A172 (cell line): Measurements from ENCODE around the gene EDC3. TPM values are rescaled to one million over a fixed set of nuclear protein-coding genes. Genes with fewer than 3 reads are reported as not detected.

ENCODE experiments used
- DNase-seq: peaks from one replicate; pipeline ENCODE4 v3.0.0-alpha.2; 2015; ENCODE audit warnings: low spot score
- total RNA-seq: library from RNA; depleted of rRNA; stranded (reverse); fragments of >200 nt; shearing (Covaris generic); gene quantifications from 2 replicates; pipeline ENCODE4 v1.2.3, GENCODE V29; 2014

Gene EDC3
- total RNA-seq, 1 experiment from 2014 or later = 5.8 TPM

GRCh38 chr15:74626336-74626735 is 69.5 kb downstream of the EDC3 start:
- DNase-seq = no peak

- no peak for DNase-seq
Observed at GRCh38 chr15:74625693-74626092, 70.1 kb downstream of the EDC3 start.

- no peak for DNase-seq
Observed at GRCh38 chr15:74624020-74624602, 71.7 kb downstream of the EDC3 start.

- DNase-seq = no peak
Observed at GRCh38 chr15:74622758-74623157, 73.1 kb downstream of the EDC3 start.

- no peak for DNase-seq
Observed at GRCh38 chr15:74621936-74622335, 73.9 kb downstream of the EDC3 start.

GRCh38 chr15:74621546-74621920 is 74.3 kb downstream of the EDC3 start:
- DNase-seq = no peak

GRCh38 chr15:74620636-74621545 is 74.9 kb downstream of the EDC3 start:
- DNase-seq = peak; percentile 51

- no peak for DNase-seq
Observed at GRCh38 chr15:74619916-74620635, 75.7 kb downstream of the EDC3 start.

- DNase-seq = no peak
Observed at GRCh38 chr15:74618841-74619596, 76.8 kb downstream of the EDC3 start.

- no peak for DNase-seq
Observed at GRCh38 chr15:74616996-74617395, 78.8 kb downstream of the EDC3 start.

- DNase-seq = peak; percentile 59
Observed at GRCh38 chr15:74616366-74616939, 79.4 kb downstream of the EDC3 start.

GRCh38 chr15:74615508-74616365 is 80.1 kb downstream of the EDC3 start, which contains the start of gene CLK3:
Gene CLK3, plus strand, starts transcription at chr15:74615836. Its CDS starts 3,361 bp downstream, at chr15:74619197.
- DNase-seq = peak; percentile 73

GRCh38 chr15:74614744-74615507 is 80.9 kb downstream of the EDC3 start:
- peak; percentile 61 for DNase-seq

GRCh38 chr15:74613953-74614743 is 81.7 kb downstream of the EDC3 start:
- DNase-seq = no peak

- no peak for DNase-seq
Observed at GRCh38 chr15:74613089-74613952, 82.5 kb downstream of the EDC3 start.

GRCh38 chr15:74612677-74613076 is 83.1 kb downstream of the EDC3 start:
- DNase-seq = no peak

GRCh38 chr15:74611834-74612233 is 84.0 kb downstream of the EDC3 start:
- no peak for DNase-seq

GRCh38 chr15:74611341-74611740 is 84.5 kb downstream of the EDC3 start:
- DNase-seq = no peak
